OCI-M2 (cell line): ENCODE measurements around the gene CDK4.
"Not testable (repeated sequence)": the region's sequence is repeated elsewhere in the genome, so short reads cannot be mapped to it uniquely, and the experiment has no call there.

Source experiments
- DNase-seq: peaks from one replicate; lab custom pipeline; 2025; ENCODE audit not compliant: unreplicated experiment; lab: John Stamatoyannopoulos, UW

Gene CDK4

DNA sequence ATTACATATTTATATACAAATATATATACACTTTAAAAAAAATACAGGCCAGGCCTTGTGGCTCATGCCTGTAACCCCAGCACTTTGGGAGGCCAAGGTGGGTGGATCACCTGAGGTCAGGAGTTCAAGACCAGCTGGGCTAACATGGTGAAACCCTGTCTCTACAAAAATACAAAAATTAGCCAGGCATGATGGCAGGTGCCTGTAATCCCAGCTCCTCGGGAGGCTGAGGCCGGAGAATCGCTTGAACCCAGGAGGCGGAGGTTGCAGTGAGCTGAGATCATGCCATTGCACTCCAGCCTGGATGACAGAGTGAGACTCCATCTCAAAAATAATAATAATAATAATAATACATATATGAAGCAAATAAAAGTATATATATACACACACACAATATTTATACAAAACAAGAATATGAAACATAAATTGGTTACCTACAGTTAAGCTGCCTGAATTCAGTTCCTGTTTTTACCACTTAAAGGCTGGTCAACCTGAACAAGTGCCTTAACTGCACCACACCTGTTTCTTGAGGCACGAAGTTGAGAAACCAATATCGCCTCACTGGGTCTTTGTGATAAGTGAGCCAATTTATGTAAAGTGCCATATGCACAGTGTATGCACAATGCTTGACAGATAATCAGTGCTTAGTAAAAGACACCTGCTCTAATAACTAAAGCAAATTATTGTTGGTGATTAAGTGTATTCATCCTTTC, 36.9 kb downstream of the CDK4 start:
- not testable (repeated sequence) for DNase-seq

GRCh38 chr12:57713209-57713608, 38.9 kb downstream of the CDK4 start:
- no peak for DNase-seq

- DNase-seq, result no peak
Observed at GRCh38 chr12:57712701-57713100, 39.4 kb downstream of the CDK4 start.

- no peak for DNase-seq
Observed at GRCh38 chr12:57708296-57708695, 43.8 kb downstream of the CDK4 start.

- DNase-seq, result no peak
Observed at GRCh38 chr12:57707250-57707649, 44.9 kb downstream of the CDK4 start.

- DNase-seq, result no peak
Observed at GRCh38 chr12:57700317-57700716, 51.8 kb downstream of the CDK4 start.

GRCh38 chr12:57698414-57698813, 53.7 kb downstream of the CDK4 start:
- DNase-seq, result no peak
